ENCODE results near the gene ACTR6.

DNA sequence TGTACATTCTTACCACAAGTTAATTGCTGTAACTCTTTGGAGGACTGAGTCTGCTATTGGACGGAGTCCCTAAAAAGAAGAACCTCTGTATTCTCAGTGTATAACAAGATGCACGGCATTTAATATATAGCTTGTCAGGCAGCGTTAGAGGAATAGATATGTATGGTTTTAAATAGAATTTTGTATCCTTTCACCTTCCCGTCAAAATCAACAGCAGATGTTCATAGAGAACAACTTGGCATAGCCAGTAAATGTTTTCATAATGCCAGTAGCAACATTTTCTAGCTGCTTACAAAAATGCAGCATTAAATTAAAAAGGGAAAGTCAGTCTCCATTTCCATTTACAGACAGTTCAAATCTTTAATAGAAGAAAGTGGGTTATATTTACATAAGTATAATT is 73.2 kb downstream of the ACTR6 start:
- TF ChIP-seq ZFP30 (CRISPR knock-in tag; IDR thresholded peaks at IDR 0.05) = no peak
- TF ChIP-seq TOX (CRISPR knock-in tag; IDR thresholded peaks at IDR 0.05; ENCODE audit: borderline replicate concordance) = no peak
- TF ChIP-seq PATZ1 (CRISPR knock-in tag; IDR thresholded peaks at IDR 0.05; ENCODE audit: borderline replicate concordance) = no peak
- TF ChIP-seq ARNTL (CRISPR knock-in tag; IDR thresholded peaks at IDR 0.05; ENCODE audit: borderline replicate concordance, low read depth) = no peak
- no peak for TF ChIP-seq SNAI2 (CRISPR knock-in tag; IDR thresholded peaks at IDR 0.05)
- TF ChIP-seq TCF4 (CRISPR knock-in tag; IDR thresholded peaks at IDR 0.05; ENCODE audit: borderline replicate concordance) = no peak
- no peak for TF ChIP-seq POU6F1 (CRISPR knock-in tag; IDR thresholded peaks at IDR 0.05; ENCODE audit: borderline replicate concordance, low read depth)
- no peak for TF ChIP-seq ZNF70 (CRISPR knock-in tag; IDR thresholded peaks at IDR 0.05)
- no peak for TF ChIP-seq ZFP3 (CRISPR knock-in tag; IDR thresholded peaks at IDR 0.05)
- TF ChIP-seq RARB (CRISPR knock-in tag; IDR thresholded peaks at IDR 0.05) = no peak
- no peak for TF ChIP-seq CREB5 (CRISPR knock-in tag; IDR thresholded peaks at IDR 0.05; ENCODE audit: low read depth)
- TF ChIP-seq ZC3H10 (CRISPR knock-in tag; IDR thresholded peaks at IDR 0.05) = no peak
- no peak for TF ChIP-seq ZNF8 (CRISPR knock-in tag; IDR thresholded peaks at IDR 0.05)
- no peak for TF ChIP-seq ESRRG (CRISPR knock-in tag; IDR thresholded peaks at IDR 0.05)
